PFSK-1 (cell line): ENCODE results near the gene BAZ2B.

Experiments
- FOXP2 ChIP-seq: optimal IDR thresholded peaks from 2 replicates; pipeline ENCODE3; 2011; ENCODE audit warnings: borderline replicate concordance, control low read depth, inconsistent platforms; ENCODE audit not compliant: insufficient read depth; ENCODE audit errors: extremely low read length, extremely low read depth
- POLR2AphosphoS5 ChIP-seq: IDR thresholded peaks from 2 replicates; pipeline ENCODE4 v1.6.1; 2012; ENCODE audit warnings: low read depth, mild to moderate bottlenecking, control low read depth, low read length, moderate library complexity
- SIN3A ChIP-seq: IDR thresholded peaks from 2 replicates; pipeline ENCODE4 v1.6.1; 2012; ENCODE audit warnings: mild to moderate bottlenecking, low read length, moderate library complexity, borderline replicate concordance; ENCODE audit not compliant: insufficient read depth
- TAF1 ChIP-seq: IDR thresholded peaks from 2 replicates; pipeline ENCODE4 v1.6.1; 2012; ENCODE audit warnings: low read length, control low read depth, borderline replicate concordance; ENCODE audit not compliant: insufficient read depth
- TF ChIP-seq, protein P1 (sequence below), 2 experiments: IDR thresholded peaks; 2 replicates each; pipeline versions ENCODE4 v1.6.1 to v1.8.0; 2011 to 2012; ENCODE audit warnings: low read depth in 2 of 2, low read length in 2 of 2, control low read depth in 1 of 2, inconsistent platforms in 1 of 2, mild to moderate bottlenecking in 1 of 2, moderate library complexity in 1 of 2; ENCODE audit not compliant: insufficient read depth in 1 of 2

Gene BAZ2B

DNA sequence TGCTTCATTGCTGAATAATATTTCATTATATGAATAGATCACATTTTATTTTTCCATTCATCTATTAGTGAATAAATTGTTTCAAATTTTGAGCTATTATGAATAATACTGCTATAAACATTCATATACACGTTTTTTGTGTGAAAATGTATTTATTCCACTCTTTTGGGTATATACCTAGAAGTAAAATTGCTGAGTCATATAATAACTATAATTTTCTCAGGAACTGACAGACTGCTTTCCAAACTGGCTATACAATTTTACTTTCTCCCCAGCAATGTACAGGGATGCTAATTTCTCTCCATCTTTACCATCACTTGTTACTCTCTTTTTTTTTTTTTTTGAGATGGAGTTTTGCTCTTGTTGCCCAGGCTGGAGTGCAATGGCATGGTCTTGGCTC is 35.5 kb upstream of the BAZ2B start:
- no peak for TF ChIP-seq TAF1
- TF ChIP-seq FOXP2 = no peak
- TF ChIP-seq, protein P1, sequence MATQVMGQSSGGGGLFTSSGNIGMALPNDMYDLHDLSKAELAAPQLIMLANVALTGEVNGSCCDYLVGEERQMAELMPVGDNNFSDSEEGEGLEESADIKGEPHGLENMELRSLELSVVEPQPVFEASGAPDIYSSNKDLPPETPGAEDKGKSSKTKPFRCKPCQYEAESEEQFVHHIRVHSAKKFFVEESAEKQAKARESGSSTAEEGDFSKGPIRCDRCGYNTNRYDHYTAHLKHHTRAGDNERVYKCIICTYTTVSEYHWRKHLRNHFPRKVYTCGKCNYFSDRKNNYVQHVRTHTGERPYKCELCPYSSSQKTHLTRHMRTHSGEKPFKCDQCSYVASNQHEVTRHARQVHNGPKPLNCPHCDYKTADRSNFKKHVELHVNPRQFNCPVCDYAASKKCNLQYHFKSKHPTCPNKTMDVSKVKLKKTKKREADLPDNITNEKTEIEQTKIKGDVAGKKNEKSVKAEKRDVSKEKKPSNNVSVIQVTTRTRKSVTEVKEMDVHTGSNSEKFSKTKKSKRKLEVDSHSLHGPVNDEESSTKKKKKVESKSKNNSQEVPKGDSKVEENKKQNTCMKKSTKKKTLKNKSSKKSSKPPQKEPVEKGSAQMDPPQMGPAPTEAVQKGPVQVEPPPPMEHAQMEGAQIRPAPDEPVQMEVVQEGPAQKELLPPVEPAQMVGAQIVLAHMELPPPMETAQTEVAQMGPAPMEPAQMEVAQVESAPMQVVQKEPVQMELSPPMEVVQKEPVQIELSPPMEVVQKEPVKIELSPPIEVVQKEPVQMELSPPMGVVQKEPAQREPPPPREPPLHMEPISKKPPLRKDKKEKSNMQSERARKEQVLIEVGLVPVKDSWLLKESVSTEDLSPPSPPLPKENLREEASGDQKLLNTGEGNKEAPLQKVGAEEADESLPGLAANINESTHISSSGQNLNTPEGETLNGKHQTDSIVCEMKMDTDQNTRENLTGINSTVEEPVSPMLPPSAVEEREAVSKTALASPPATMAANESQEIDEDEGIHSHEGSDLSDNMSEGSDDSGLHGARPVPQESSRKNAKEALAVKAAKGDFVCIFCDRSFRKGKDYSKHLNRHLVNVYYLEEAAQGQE (IDR thresholded peaks at IDR 0.05; ENCODE audit: insufficient read depth in 1 of 2, low read depth in 2 of 2, low read length in 2 of 2) = no peak
- no peak for TF ChIP-seq POLR2AphosphoS5
- TF ChIP-seq SIN3A = no peak

DNA sequence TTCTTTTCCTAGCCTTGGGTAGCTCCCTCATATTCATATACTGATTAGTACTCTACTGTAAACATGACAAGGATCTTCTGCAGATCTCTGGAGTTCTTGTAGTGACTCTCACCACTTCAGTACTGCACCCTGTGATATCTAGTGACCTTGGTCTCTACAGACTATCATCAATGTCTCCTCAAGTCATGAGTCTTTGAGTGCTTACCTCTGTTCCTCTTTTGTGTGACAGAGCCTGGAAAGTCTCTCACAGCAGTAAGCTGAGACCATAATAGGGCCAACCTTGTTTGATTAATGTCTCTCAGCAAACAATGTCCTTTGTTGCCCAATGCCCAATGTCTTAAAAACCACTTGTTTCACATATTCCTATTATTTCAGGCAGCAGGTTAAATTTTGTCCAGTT is 34.2 kb upstream of the BAZ2B start:
- TF ChIP-seq POLR2AphosphoS5 = no peak
- TF ChIP-seq, protein P1 (IDR thresholded peaks at IDR 0.05; ENCODE audit: insufficient read depth in 1 of 2, low read depth in 2 of 2, low read length in 2 of 2) = no peak
- no peak for TF ChIP-seq FOXP2
- TF ChIP-seq SIN3A = no peak
- no peak for TF ChIP-seq TAF1

DNA sequence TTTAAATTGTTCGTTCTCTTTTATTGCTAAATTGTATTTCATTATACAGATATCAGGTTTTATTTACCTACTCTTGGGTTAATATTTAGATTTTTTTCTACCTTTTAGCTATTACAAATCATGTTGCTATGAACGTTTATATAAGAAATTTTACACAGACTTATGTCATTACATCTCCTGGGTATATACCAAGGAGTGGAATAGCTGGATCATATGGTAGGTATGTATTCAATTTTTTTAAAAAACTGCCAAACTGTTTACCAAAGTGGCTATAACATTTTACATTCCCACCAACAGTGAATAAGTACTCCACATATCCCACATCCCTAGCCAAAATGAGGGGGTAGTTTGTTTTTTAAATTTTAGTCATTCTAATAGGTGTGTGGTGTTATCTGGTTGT is 32.3 kb upstream of the BAZ2B start:
- no peak for TF ChIP-seq FOXP2
- no peak for TF ChIP-seq SIN3A
- TF ChIP-seq, protein P1 (IDR thresholded peaks at IDR 0.05; ENCODE audit: insufficient read depth in 1 of 2, low read depth in 2 of 2, low read length in 2 of 2) = no peak
- no peak for TF ChIP-seq TAF1
- TF ChIP-seq POLR2AphosphoS5 = no peak

DNA sequence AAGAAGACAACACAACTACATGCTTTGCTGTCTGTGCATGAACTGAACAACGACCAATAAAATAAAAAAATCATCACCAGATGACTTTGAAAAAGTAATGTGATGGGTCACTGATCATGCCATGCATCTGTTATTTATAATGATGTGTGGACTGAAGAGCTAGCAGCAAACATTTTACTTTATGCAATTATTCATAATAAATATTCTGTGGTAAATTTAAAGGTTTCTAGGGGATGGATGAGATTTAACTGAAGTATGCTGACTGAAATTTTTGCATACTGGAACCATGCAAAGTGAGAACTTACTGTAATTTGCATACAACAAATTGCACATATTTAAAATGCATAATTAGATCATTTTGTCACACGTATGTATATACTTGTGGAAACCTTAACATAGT is 31.3 kb upstream of the BAZ2B start:
- TF ChIP-seq, protein P1 (IDR thresholded peaks at IDR 0.05; ENCODE audit: insufficient read depth in 1 of 2, low read depth in 2 of 2, low read length in 2 of 2) = no peak
- TF ChIP-seq POLR2AphosphoS5 = no peak
- no peak for TF ChIP-seq SIN3A
- TF ChIP-seq TAF1 = no peak
- TF ChIP-seq FOXP2 = no peak

DNA sequence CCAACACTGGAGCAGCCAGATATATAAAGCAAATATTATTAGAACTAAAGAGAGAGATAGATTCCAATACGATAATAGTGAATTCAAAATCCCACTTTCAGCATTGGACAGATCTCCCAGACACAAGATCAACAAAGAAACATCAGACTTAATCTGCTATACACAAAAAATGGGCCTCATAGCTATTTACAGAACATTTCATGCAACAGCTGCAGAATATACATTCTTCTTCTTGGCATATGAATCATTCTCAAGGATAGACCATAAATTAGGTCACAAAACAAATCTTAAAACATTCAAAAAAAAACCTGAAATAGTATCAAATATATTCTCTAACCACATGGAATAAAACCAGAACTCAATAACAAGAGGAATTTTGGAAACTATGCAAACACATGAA is 23.8 kb upstream of the BAZ2B start:
- TF ChIP-seq FOXP2 (no peak), POLR2AphosphoS5 (no peak), SIN3A (no peak), TAF1 (no peak)
- TF ChIP-seq, protein P1 (IDR thresholded peaks at IDR 0.05; ENCODE audit: insufficient read depth in 1 of 2, low read depth in 2 of 2, low read length in 2 of 2) = no peak
